H1 (cell line): ENCODE results near the gene BGLAP. TPM values are rescaled to one million over a fixed set of nuclear protein-coding genes. Genes with fewer than 3 reads are reported as not detected.

Experiments
- HDAC2 ChIP-seq, 2 experiments: fragments of 300-600 bp in 1 of 2; sonication (generic) in 1 of 2; IDR thresholded peaks; 2 replicates each; pipeline ENCODE4 v1.6.1; 2011 to 2012; ENCODE audit warnings: low read depth in 2 of 2, low read length in 2 of 2, mild to moderate bottlenecking in 2 of 2, moderate library complexity in 2 of 2, borderline replicate concordance in 1 of 2, inconsistent platforms in 1 of 2
- KDM1A ChIP-seq: fragments of 200-600, 300-600 bp; sonication (generic); IDR thresholded peaks from 2 replicates; pipeline ENCODE4 v1.7.1; 2016; ENCODE audit warnings: mild to moderate bottlenecking, low read length, borderline replicate concordance
- MAFK ChIP-seq: IDR thresholded peaks from 2 replicates; pipeline ENCODE4 v1.6.1; 2012; ENCODE audit warnings: low read depth, mild to moderate bottlenecking, improper control_type of control experiment, low read length
- RNF2 ChIP-seq: fragments of 200-900, 300-1000 bp; sonication (generic); IDR thresholded peaks from 2 replicates; pipeline ENCODE4 v1.7.1; 2016; ENCODE audit warnings: borderline replicate concordance, low read depth, mild to moderate bottlenecking, antibody characterized with exemption, low read length; ENCODE audit not compliant: poor library complexity, severe bottlenecking; ENCODE audit errors: missing control alignments
- SAP30 ChIP-seq: fragments of 300-600 bp; sonication (generic); IDR thresholded peaks from 2 replicates; pipeline ENCODE4 v1.7.1; 2012; ENCODE audit warnings: low read length, moderate library complexity, mild to moderate bottlenecking, inconsistent platforms; ENCODE audit not compliant: insufficient read depth, insufficient replicate concordance
- TBP ChIP-seq: IDR thresholded peaks from 2 replicates; pipeline ENCODE4 v1.6.1; 2011; ENCODE audit warnings: low read depth, low read length, improper control_type of control experiment
- TCF12 ChIP-seq: IDR thresholded peaks from 2 replicates; pipeline ENCODE4 v1.6.1; 2011; ENCODE audit warnings: low read depth, mild to moderate bottlenecking, low read length
- polyA plus RNA-seq, 7 experiments: library from polyadenylated mRNA; depleted of rRNA in 3 of 7; stranded (reverse) in 5 of 7; unstranded in 2 of 7; fragments of >200 nt in 5 of 7; fragments of 200-250 nt in 2 of 7; gene quantifications; 1 replicate in 5 of 7; 2 replicates in 1 of 7; 4 replicates in 1 of 7; pipeline versions ENCODE4 v1.2.1 to v1.2.3, GENCODE V29; 2011 to 2013; ENCODE audit warnings: missing spikeins in 2 of 7, mixed read lengths in 2 of 7
- total RNA-seq: library from RNA; stranded (reverse); fragmentation: NEBNext Ultra II Directional; extraction: Animal tissue kit (Norgen Biotek cat#: 25700); gene quantifications from 2 replicates; pipeline ENCODE4 v1.2.1, GENCODE V29; 2021
- TF ChIP-seq, protein P1 (sequence below): fragments of 300-600 bp; sonication (generic); IDR thresholded peaks from 2 replicates; pipeline ENCODE4 v1.7.1; 2012; ENCODE audit warnings: low read length, moderate library complexity, mild to moderate bottlenecking, inconsistent platforms; ENCODE audit not compliant: insufficient replicate concordance

BGLAP gene
- total and polyA plus RNA-seq, 2 of the 8 experiments (the other 6 are each of a cell fraction or from before 2014, with no cell fraction given): 1.2 to 1.5 TPM

DNA sequence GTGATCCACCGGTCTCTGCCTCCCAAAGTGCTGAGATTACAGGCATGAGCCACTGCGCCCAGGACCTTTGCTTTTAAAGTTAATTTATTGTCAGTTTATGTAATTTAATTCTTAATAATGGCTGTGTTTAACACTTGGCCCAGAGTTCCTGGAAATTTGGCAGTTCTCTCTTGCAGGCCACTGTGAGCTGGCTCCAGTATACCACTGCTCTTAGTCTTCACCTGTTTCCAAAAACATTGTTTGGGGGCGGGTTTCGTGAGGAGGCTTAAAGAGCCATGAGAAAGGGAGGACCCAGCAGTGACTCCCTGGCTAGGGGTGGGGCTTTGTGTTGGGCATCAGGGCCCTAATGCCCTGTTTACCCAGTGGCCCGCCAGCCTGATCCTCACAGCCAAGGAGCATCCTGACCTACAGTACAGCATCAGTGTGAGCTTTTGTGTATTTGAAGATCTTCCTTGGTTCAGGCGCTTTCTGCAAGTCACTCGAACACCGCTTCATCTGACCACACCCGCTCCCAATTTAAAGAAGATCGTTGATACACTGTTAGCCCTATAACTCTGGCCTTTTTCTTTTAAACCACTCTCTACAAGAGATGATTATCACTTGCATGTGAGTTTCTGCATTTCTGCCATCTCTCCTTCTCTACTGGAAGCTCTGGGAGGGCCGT is 12.0 kb upstream of the BGLAP start (continued):
- TF ChIP-seq, protein P1, sequence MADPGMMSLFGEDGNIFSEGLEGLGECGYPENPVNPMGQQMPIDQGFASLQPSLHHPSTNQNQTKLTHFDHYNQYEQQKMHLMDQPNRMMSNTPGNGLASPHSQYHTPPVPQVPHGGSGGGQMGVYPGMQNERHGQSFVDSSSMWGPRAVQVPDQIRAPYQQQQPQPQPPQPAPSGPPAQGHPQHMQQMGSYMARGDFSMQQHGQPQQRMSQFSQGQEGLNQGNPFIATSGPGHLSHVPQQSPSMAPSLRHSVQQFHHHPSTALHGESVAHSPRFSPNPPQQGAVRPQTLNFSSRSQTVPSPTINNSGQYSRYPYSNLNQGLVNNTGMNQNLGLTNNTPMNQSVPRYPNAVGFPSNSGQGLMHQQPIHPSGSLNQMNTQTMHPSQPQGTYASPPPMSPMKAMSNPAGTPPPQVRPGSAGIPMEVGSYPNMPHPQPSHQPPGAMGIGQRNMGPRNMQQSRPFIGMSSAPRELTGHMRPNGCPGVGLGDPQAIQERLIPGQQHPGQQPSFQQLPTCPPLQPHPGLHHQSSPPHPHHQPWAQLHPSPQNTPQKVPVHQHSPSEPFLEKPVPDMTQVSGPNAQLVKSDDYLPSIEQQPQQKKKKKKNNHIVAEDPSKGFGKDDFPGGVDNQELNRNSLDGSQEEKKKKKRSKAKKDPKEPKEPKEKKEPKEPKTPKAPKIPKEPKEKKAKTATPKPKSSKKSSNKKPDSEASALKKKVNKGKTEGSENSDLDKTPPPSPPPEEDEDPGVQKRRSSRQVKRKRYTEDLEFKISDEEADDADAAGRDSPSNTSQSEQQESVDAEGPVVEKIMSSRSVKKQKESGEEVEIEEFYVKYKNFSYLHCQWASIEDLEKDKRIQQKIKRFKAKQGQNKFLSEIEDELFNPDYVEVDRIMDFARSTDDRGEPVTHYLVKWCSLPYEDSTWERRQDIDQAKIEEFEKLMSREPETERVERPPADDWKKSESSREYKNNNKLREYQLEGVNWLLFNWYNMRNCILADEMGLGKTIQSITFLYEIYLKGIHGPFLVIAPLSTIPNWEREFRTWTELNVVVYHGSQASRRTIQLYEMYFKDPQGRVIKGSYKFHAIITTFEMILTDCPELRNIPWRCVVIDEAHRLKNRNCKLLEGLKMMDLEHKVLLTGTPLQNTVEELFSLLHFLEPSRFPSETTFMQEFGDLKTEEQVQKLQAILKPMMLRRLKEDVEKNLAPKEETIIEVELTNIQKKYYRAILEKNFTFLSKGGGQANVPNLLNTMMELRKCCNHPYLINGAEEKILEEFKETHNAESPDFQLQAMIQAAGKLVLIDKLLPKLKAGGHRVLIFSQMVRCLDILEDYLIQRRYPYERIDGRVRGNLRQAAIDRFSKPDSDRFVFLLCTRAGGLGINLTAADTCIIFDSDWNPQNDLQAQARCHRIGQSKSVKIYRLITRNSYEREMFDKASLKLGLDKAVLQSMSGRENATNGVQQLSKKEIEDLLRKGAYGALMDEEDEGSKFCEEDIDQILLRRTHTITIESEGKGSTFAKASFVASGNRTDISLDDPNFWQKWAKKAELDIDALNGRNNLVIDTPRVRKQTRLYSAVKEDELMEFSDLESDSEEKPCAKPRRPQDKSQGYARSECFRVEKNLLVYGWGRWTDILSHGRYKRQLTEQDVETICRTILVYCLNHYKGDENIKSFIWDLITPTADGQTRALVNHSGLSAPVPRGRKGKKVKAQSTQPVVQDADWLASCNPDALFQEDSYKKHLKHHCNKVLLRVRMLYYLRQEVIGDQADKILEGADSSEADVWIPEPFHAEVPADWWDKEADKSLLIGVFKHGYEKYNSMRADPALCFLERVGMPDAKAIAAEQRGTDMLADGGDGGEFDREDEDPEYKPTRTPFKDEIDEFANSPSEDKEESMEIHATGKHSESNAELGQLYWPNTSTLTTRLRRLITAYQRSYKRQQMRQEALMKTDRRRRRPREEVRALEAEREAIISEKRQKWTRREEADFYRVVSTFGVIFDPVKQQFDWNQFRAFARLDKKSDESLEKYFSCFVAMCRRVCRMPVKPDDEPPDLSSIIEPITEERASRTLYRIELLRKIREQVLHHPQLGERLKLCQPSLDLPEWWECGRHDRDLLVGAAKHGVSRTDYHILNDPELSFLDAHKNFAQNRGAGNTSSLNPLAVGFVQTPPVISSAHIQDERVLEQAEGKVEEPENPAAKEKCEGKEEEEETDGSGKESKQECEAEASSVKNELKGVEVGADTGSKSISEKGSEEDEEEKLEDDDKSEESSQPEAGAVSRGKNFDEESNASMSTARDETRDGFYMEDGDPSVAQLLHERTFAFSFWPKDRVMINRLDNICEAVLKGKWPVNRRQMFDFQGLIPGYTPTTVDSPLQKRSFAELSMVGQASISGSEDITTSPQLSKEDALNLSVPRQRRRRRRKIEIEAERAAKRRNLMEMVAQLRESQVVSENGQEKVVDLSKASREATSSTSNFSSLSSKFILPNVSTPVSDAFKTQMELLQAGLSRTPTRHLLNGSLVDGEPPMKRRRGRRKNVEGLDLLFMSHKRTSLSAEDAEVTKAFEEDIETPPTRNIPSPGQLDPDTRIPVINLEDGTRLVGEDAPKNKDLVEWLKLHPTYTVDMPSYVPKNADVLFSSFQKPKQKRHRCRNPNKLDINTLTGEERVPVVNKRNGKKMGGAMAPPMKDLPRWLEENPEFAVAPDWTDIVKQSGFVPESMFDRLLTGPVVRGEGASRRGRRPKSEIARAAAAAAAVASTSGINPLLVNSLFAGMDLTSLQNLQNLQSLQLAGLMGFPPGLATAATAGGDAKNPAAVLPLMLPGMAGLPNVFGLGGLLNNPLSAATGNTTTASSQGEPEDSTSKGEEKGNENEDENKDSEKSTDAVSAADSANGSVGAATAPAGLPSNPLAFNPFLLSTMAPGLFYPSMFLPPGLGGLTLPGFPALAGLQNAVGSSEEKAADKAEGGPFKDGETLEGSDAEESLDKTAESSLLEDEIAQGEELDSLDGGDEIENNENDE: no peak
- TF ChIP-seq TBP: no peak
- TF ChIP-seq TCF12: no peak
- no peak for TF ChIP-seq HDAC2 (IDR thresholded peaks at IDR 0.05; ENCODE audit: borderline replicate concordance in 1 of 2, low read depth in 2 of 2, low read length in 2 of 2)
- TF ChIP-seq KDM1A: no peak
- TF ChIP-seq MAFK: no peak
- no peak for TF ChIP-seq SAP30
- no peak for TF ChIP-seq RNF2
